HepG2 (cell line): ENCODE measurements around the gene SCP2. TPM values are rescaled to one million over a fixed set of nuclear protein-coding genes. Genes with fewer than 3 reads are reported as not detected.

Source experiments
- BHLHE40 ChIP-seq: IDR thresholded peaks from 2 replicates; pipeline ENCODE4 v1.6.1; 2011; ENCODE audit warnings: low read length, improper control_type of control experiment
- CENPT ChIP-seq: sonication (generic); formaldehyde crosslinking; IDR thresholded peaks from 2 replicates; pipeline ENCODE4 v1.8.0; 2022; ENCODE audit warnings: low read depth, mild to moderate bottlenecking, moderate library complexity, missing genetic modification reagents
- FOXO4 ChIP-seq: sonication (generic); formaldehyde crosslinking; conservative IDR thresholded peaks from 2 replicates; pipeline ENCODE4 v1.8.1; 2023; ENCODE audit warnings: missing genetic modification reagents
- JDP2 ChIP-seq: sonication (generic); formaldehyde crosslinking; IDR thresholded peaks from 2 replicates; pipeline ENCODE4 v1.8.1; 2022; ENCODE audit warnings: missing genetic modification reagents, borderline replicate concordance
- NCOR1 ChIP-seq: fragments of 200-600 bp; sonication (generic); IDR thresholded peaks from 2 replicates; pipeline ENCODE4 v1.7.0; 2017; ENCODE audit warnings: antibody characterized with exemption, low read length, borderline replicate concordance
- PAXIP1 ChIP-seq: sonication (generic); formaldehyde crosslinking; conservative IDR thresholded peaks from 2 replicates; pipeline ENCODE4 v1.4.0; 2020; ENCODE audit warnings: mild to moderate bottlenecking, missing genetic modification reagents, moderate library complexity
- STAT5B ChIP-seq: sonication (generic); formaldehyde crosslinking; IDR thresholded peaks from 2 replicates; pipeline ENCODE4 v1.4.0; 2020; ENCODE audit warnings: missing genetic modification reagents
- TEAD3 ChIP-seq: optimal IDR thresholded peaks from 2 replicates; pipeline ENCODE3; 2016; ENCODE audit warnings: borderline replicate concordance
- TFE3 ChIP-seq: IDR thresholded peaks from 2 replicates; pipeline ENCODE4 v1.6.1; 2016
- TGIF2 ChIP-seq: IDR thresholded peaks from 2 replicates; pipeline ENCODE4 v1.6.1; 2016; ENCODE audit warnings: control low read depth, missing compliant biosample characterization
- XRCC5 ChIP-seq: fragments of 200-400 bp; formaldehyde crosslinking; optimal IDR thresholded peaks from 2 replicates; pipeline ENCODE3; 2017; ENCODE audit warnings: mild to moderate bottlenecking, low read length
- YY1 ChIP-seq: IDR thresholded peaks from 2 replicates; pipeline ENCODE4 v1.6.1; 2011; ENCODE audit warnings: low read length, low read depth, moderate library complexity, mild to moderate bottlenecking; ENCODE audit not compliant: insufficient read depth, insufficient replicate concordance
- ZBTB1 ChIP-seq: sonication (generic); formaldehyde crosslinking; IDR thresholded peaks from 2 replicates; pipeline ENCODE4 v1.4.0; 2020; ENCODE audit warnings: missing genetic modification reagents, borderline replicate concordance
- ZMYM3 ChIP-seq: sonication (generic); formaldehyde crosslinking; IDR thresholded peaks from 2 replicates; pipeline ENCODE4 v1.5.1; 2020; ENCODE audit warnings: mild to moderate bottlenecking, missing genetic modification reagents
- ZNF276 ChIP-seq: sonication (generic); formaldehyde crosslinking; IDR thresholded peaks from 2 replicates; pipeline ENCODE4 v1.4.0; 2020; ENCODE audit warnings: mild to moderate bottlenecking, low read depth, missing genetic modification reagents
- ZNF33A ChIP-seq: sonication (generic); formaldehyde crosslinking; IDR thresholded peaks from 2 replicates; pipeline ENCODE4 v1.5.1; 2020; ENCODE audit warnings: missing genetic modification reagents, mild to moderate bottlenecking, moderate library complexity, borderline replicate concordance
- ZNF33B ChIP-seq: sonication (generic); formaldehyde crosslinking; IDR thresholded peaks from 2 replicates; pipeline ENCODE4 v1.5.1; 2020; ENCODE audit warnings: mild to moderate bottlenecking, missing genetic modification reagents
- ZNF510 ChIP-seq: sonication (generic); formaldehyde crosslinking; IDR thresholded peaks from 2 replicates; pipeline ENCODE4 v1.4.0; 2020; ENCODE audit warnings: low read depth, mild to moderate bottlenecking, missing genetic modification reagents
- ZNF572 ChIP-seq: sonication (generic); formaldehyde crosslinking; IDR thresholded peaks from 2 replicates; pipeline ENCODE4 v1.5.1; 2020; ENCODE audit warnings: mild to moderate bottlenecking, missing genetic modification reagents
- ZNF670 ChIP-seq: sonication (generic); formaldehyde crosslinking; IDR thresholded peaks from 2 replicates; pipeline ENCODE4 v1.8.0; 2022; ENCODE audit warnings: mild to moderate bottlenecking, missing genetic modification reagents, borderline replicate concordance
- polyA plus RNA-seq, 8 experiments: library from polyadenylated mRNA; depleted of rRNA in 3 of 8; stranded (reverse) in 7 of 8; unstranded in 1 of 8; fragments of >200 nt; fragmentation: Illumina TruSeq in 4 of 8; extraction: Trizol in 4 of 8; gene quantifications; 2 replicates each; pipeline versions ENCODE4 v1.2.1 to v1.2.3, GENCODE V29; 2011 to 2016; ENCODE audit warnings: low read depth in 4 of 8, missing spikeins in 1 of 8, mixed read lengths in 1 of 8; ENCODE audit not compliant: insufficient read depth in 1 of 8
- total RNA-seq, 5 experiments: library from RNA; depleted of rRNA; stranded (reverse); fragments of >200 nt; fragmentation: Illumina TruSeq; extraction: Trizol; gene quantifications; 2 replicates each; pipeline ENCODE4 v1.2.3, GENCODE V29; 2016; ENCODE audit warnings: low read depth in 1 of 5

Gene SCP2
- total and polyA plus RNA-seq, 2 of the 13 experiments (the other 11 are each of a cell fraction or from before 2014, with no cell fraction given): 59.0 to 133 TPM

- no peak for TF ChIP-seq ZNF276 (CRISPR knock-in tag)
- 0 out of 2 replicates have a peak, but pooled peaks have one; percentile 67 for TF ChIP-seq ZNF670 (CRISPR knock-in tag)
- TF ChIP-seq XRCC5: peak; percentile 97
- TF ChIP-seq CENPT (CRISPR knock-in tag): no peak
- 0 out of 2 replicates have a peak, but pooled peaks have one; percentile 45 for TF ChIP-seq TGIF2
- TF ChIP-seq TEAD3 (CRISPR knock-in tag): peak; percentile 71
- no peak for TF ChIP-seq NCOR1
- TF ChIP-seq STAT5B (CRISPR knock-in tag): no peak
- no peak for TF ChIP-seq FOXO4 (CRISPR knock-in tag)
- no peak for TF ChIP-seq ZNF33B (CRISPR knock-in tag)
- no peak for TF ChIP-seq ZBTB1
- peak; percentile 67 for TF ChIP-seq YY1
- TF ChIP-seq TFE3 (CRISPR knock-in tag): peak; percentile 58; the same call in 1 of the 2 replicates
- no peak for TF ChIP-seq ZNF33A (CRISPR knock-in tag)
- peak; percentile 76 for TF ChIP-seq PAXIP1 (CRISPR knock-in tag)
- TF ChIP-seq ZNF572: no peak
- TF ChIP-seq ZNF510 (CRISPR knock-in tag): no peak
- TF ChIP-seq BHLHE40: no peak
- TF ChIP-seq ZMYM3: peak; percentile 74
- TF ChIP-seq JDP2 (CRISPR knock-in tag): no peak
Measured at GRCh38 chr1:53014791-53015507, 87.9 kb downstream of the SCP2 start (continued).
